ENCODE results near the gene BRF1.

DNA sequence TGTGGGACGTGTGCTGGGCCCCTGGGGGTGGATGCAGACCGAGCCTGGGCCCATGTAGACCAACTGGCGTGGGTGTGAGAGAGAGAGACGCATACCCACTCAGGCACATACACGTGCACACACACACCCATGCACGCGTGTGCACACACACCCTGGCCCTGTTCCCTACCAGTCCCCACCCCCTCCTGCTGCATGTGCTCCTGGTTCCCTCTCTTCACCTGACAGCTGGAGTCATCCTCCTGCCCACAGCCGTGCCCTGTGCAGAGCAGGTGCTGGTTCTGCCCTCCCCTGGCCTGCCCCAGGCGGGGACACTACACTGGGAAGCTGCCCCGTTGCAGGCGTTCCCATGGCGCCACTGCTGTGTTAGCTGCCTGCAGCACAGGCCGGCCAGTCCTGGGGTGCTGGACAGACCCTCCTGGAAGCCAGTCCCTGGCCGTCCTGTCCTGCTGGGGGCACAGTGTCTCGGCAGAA, 32.3 kb upstream of the BRF1 start:
- TF ChIP-seq, protein P1, sequence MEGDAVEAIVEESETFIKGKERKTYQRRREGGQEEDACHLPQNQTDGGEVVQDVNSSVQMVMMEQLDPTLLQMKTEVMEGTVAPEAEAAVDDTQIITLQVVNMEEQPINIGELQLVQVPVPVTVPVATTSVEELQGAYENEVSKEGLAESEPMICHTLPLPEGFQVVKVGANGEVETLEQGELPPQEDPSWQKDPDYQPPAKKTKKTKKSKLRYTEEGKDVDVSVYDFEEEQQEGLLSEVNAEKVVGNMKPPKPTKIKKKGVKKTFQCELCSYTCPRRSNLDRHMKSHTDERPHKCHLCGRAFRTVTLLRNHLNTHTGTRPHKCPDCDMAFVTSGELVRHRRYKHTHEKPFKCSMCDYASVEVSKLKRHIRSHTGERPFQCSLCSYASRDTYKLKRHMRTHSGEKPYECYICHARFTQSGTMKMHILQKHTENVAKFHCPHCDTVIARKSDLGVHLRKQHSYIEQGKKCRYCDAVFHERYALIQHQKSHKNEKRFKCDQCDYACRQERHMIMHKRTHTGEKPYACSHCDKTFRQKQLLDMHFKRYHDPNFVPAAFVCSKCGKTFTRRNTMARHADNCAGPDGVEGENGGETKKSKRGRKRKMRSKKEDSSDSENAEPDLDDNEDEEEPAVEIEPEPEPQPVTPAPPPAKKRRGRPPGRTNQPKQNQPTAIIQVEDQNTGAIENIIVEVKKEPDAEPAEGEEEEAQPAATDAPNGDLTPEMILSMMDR (IDR thresholded peaks at IDR 0.05) = no peak
- no peak for TF ChIP-seq POLR2A (IDR thresholded peaks at IDR 0.05)

All from esophagus squamous epithelium (tissue), 4 donors.